Cerebellar nuclear complex (tissue), 1 donor: ENCODE results near the gene C5orf15.

Source experiments
- DNase-seq, 2 experiments: peaks; one replicate each; lab custom pipeline; 2025; lab: John Stamatoyannopoulos, UW

Gene C5orf15

DNA sequence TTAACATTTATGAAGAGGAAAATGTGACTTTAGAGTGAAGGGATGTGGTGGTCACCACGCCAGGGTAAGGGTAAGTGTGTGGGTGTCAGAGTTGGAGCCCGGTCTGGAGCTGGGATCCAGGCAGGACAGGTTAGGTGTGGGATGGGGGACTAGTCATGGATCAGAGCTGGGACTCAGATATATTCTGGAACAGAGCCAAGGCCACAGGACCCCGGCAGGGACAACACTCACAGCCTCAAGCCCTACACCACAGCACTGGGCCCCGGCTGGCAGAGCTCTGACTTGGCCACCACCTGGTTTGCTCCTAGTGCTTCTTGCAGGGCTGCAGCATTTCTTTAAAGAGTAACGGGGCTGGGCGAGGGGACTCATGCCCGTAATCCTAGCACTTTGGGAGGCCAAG lies 47.4 kb downstream of the C5orf15 start:
- DNase-seq, result no peak

DNA sequence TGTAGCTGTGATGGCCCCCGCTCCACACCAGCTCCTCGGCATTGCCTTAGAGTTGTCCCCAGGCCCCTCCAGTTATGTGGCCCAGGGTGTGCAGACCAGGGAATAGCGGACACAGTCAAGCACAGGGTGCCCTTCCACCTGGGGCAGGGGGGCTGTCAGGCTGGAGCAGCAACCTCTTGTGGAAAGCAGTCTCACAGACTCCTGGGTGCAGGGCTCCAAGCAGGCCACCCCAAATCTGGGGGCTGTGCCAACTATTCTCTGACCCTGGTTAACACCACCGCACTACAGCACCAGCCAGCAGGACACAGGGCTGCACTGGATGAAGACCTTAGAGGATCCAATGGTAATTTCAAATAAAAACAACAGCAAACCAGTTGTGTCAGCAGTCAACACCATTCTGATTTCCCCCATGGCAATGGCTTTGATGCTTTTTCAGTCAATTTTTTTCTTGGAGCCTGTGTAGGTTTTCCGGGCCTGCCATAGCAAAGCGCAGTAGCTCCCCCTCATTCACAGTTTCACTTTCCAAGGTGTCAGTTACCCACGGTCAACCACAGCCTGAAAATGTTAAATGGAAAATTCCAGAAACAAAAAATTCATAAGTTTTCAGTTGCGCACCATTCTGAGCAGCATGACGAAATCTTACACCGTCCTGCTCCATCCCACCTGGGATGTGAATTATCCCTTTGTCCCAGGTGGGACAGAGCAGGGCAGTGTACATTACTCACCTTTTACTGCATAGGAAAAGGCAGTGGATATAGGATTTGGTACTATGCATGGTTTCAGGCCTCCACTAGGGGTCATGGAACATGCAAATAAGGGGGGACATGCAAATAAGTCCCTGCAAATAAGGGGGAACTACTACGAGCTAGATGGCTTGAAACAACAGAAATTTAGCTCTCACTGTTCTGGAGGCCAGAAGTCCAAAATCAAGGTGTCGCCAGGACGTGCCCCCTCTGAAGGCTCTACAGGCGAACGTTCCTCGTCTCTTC lies 49.0 kb downstream of the C5orf15 start:
- DNase-seq, result no peak

DNA sequence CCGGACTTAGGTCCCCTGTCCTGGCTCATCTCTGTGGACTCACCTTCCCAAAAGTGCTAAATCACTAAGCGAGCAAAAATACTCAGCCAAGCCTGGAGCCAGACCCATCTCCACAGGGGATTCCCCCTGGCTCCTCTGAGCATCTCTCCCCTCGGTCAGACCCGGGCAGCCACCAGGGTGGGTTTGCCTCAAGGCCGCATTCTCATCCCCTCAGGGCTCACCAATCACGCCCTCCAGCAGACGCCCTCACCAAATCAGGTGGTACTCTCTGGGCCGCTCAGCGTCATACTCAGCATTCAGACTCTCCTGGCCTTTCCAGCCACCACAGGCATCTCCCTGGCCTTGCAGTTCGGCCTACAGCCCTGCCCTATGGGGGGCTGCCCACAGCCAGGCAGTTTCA lies 49.7 kb downstream of the C5orf15 start:
- DNase-seq, result no peak

DNA sequence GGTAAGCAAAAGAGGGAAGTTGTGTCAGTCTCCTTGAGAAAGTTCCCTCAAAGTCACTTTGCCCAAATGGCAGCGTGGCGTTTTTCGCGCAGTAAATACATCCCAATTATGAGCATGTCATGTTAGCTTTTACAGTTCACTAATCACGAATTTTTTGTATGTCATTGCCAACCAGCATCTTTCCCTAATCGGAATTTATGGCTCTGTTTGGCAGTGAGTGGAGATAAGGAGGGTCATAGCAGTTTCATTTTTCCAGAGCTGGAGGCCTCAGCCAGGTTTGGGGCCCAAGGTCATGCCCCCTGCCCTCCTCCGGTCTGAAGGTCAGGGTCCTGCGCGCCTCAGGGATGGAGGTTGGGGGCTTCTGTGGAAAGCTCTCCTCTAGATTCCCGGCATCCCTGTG lies 50.1 kb downstream of the C5orf15 start:
- DNase-seq, result no peak

DNA sequence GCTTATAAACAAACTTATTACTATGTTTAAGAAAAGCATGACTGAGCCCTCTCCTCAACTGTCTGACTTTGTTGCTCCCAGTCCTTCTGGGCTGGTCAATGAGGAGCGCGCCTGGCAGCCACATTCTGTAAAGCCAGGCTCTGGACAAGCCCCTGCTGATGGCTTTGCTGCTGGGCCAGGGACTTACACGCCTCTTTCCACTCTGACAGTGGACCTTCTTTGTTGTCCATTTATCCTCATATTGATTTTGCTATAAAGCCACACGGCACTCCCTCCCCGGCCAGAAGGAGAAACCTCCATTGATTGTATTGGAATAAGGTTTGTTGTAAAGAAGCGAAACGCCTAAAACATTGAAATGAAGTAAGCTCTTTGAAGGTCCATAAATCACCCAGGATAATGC lies 50.6 kb downstream of the C5orf15 start:
- DNase-seq, result no peak

DNA sequence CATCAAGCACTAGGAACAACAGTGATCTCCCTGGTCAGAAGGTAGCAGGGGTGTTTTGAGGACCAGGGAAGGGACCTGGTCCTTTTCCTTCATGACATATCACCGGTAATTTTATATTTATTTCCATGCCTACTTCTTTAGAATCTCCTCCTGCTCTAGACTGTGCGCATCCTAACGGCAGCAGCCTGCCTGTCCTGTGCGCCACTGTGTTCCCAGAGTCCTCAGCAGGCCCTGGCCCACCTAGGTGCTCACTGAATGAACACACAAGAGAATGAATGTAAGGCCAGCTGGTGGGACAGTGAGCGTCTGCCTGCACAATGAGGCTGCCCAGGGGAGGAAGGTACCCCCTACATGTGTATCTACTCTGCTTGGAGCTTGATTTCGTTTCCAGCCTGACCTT lies 51.5 kb downstream of the C5orf15 start:
- DNase-seq, result no peak

DNA sequence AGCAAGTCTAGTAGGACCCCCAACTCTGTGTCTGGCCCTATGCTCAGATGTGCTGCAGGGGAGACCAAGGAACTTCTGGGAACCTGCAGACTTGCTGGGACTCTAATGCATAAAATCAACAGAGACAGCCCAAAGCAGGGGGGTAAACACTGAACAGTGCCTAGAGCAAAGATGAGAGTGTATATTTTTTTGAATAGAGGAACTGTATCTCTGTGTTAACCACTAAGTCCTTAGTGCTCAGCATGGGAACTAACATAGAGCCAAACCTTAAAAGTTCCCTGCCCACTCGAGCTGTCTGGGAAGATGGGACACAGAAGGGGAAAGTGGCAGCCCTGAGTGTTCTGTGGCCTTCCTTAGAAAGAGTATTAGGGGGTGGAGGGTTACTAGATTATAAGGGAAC lies 51.9 kb downstream of the C5orf15 start:
- DNase-seq, result no peak

DNA sequence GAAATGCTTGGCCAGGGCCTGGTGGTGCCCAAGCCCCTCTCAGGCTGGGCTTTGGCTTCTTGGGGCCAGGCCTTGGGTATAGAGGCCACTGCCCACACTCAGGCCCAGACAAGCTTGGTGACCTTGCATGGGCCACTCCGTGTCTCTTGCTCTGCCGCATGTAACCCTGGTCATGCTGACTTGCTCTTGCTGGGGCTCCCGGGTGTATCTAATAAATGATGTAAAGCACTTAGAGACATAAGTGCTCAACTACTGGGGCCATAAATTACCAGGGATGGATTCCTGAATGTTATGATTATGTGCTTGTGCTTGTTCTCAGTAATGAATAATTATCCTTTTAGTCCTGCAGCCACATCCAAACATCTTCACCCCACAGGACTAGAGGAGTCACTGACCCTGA lies 54.0 kb downstream of the C5orf15 start:
- no peak for DNase-seq

DNA sequence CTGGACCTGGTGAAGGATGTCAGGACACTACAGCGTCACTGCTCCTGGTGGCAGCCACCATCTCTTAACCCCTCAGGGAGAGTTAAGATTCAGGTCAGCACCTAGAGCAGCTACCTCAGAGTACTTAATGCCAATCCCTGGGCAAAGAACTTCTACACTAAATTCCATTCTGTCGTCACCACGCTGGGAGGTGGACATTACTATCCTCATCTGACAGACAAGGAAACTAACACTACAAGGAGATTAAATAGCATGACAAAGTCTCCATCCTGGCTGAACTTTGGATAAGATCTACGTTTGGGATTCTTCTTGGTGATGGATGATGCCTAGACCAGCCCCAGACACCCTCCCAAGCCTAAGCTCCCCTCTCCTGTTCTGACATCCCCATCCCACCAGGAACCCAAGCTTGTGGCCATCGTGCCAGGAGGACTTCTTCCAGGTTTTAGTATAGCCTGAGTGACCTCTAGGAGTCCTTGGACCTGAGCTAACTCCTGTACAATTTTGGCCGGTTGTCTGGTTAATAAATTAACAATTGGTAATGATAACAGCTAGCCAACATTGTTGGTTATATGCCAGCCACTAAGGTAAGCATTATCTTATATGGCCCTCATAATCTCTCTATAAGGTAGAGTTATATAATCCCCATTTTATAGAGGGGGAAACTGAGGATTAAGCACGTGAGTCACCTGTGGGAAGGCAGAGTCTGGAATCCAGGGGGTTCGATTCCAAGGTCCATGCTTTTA lies 54.8 kb downstream of the C5orf15 start:
- no peak for DNase-seq

DNA sequence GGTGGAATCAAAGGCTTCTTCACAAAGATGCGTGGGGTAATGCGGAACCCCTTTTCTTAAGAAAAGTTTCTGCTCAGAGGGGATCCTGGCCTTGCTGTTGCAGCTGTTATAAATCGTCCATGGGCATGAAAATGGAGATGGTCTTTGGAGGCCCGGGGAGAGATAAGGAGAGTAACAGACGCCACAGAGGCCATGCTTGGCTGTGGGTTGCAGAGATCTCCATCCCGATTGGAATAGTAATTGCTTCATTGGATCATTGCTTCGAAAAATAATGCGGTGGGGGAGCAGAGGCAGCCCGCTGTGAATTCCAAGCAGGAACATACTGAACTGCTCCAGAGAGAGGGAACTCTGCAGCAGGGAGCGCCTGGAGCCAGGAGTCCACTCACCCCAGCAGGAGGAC lies 55.5 kb downstream of the C5orf15 start:
- DNase-seq, result no peak

DNA sequence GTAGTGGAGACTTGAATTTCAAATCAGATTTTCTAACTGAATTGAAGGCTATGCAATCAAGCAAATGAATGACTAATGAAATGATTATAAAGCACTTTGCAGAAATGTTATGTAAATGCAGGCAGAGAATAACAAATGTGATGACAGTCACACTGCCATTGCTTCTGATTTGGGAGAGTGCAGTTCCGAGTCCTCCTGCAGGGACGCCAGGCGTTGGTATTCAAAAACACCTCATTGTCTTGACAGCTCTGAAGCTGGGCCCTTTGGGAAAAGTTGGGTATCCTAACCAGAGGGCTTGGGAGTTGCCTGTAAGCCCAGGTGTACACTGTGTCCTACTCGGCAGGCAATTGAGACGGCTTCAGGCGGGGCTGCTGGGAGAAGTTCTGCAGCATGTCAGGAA lies 57.9 kb downstream of the C5orf15 start:
- no peak for DNase-seq

DNA sequence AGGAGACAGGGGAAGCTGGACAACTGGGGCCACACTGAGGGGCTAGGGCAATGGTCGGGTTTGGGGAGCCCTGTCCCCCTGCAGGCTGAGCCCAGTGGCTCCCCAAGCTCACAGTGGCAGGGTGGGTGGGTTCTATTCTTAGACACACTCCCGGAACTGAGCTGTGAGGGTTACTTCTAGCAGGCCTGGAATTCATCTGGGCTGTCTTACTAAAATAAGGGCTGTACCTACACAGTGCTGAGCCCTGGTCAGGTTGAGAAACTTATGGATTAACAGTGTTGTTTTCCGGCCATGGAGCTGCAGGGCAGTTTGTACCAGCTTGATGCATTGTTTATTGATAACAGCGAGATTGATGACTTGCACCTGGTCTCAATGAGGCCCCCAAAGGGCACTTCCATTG lies 58.8 kb downstream of the C5orf15 start:
- DNase-seq, result no peak

DNA sequence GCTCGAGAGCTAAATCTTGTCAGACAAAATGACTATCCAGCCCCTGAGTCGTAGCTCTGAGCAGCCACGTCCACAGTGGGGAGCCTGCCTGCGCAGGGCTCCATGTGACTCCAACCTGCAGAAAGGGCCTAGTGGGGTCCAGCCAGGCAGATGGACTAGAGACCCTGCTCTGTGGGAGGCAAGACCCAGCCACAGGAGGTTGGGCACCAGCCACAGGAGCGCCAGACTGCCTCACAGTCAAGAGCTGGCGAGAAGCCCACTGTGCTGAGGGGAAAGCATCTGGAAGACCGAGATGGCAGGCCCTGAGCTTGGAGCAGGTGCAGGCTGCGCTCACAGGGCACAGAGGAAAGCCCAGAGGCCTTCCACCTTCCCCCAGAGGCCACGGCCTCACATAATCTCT lies 61.4 kb downstream of the C5orf15 start:
- DNase-seq, result peak; percentile 59 to 87

DNA sequence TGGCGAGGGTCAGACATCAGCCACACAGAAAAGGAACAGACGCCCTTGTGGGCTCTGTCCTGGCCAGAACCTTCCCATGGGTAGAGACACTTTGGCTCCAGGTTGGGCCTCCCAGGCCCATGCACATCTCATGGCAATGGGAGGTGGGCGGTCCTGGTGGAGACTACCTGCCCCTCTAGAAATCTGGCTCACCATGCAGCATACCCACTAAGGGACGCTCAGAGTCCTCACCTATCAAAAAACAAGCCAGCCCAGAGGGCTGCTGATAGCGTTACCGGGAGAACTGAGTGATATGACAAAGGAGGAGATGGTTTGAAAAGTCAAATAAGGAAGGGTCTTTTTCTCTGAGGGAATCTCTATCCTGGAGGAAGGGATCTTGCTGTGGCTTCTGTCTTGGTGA lies 62.1 kb downstream of the C5orf15 start:
- DNase-seq, result no peak
